Omental fat pad (tissue), 4 donors: ENCODE results near the gene PRICKLE3. TPM values are rescaled to one million over a fixed set of nuclear protein-coding genes. Genes with fewer than 3 reads are reported as not detected.

Source experiments
- ATAC-seq: fragments of 150-250 bp; one replicate; pipeline ENCODE4 v1.9.1; 2016; ENCODE audit warnings: mild to moderate bottlenecking, moderate library complexity; ENCODE audit not compliant: low FRiP score
- DNase-seq: peaks from one replicate; pipeline ENCODE4 v3.0.0-alpha.2; 2019; ENCODE audit warnings: low spot score
- total RNA-seq, 4 donors: library from RNA; depleted of rRNA; stranded (reverse); fragments of >200 nt; gene quantifications; one replicate each; pipeline ENCODE4 v1.1.0, GENCODE V29; 2016
- TF ChIP-seq, protein P1 (sequence below), 3 donors: fragments of 450-650 bp; IDR thresholded peaks; one replicate each; pipeline ENCODE4 v1.5.1; 2016 to 2017; ENCODE audit warnings: antibody characterized with exemption in 3 of 3, mild to moderate bottlenecking in 3 of 3, moderate library complexity in 2 of 3

The PRICKLE3 gene
- total RNA-seq, 4 donors from 2014 or later = 5.1 to 28.1 (median 11.9) TPM

DNA sequence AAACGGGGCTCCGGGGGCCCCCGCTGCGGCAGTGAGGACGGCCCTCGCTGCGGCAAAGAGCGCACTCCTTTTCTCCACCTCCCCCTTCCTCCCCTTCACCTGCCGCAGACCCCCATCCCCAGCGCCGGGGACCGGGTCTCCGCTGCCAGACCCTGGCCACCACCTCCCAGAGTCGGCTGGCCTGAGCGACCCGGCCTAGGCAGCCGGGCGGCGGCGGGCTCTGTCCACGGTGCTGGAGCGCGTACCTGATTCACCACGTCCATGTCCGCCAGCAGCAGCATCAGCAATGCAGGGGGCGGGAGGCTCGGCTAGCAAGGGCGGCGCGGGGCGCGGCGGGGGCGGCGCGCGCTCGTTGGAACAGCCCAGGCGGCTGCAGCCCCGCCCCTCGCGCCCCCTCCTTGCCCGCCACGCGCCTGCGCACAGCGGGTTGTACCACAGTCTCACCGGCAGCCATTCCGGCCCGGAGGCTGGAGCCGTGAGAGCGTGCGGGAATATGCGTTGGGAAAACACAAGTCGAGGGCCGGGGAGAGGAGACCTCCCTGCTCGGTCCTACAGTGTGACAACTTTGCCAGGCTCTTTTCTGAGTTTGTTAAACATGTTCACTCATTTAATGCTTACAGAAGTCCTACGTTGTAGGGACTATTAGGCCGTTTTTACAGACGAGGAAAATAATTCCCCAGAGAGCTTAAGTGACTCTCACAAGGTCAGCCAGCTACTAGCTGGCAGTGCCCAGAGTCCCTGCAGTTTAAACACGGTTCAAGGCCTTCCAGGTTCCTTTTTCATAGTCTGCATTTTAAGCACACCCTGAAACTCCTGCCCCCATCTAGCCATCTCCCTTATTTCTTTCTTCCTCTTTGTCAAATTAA, 14.0 kb upstream of the PRICKLE3 start, which contains the start of gene SYP:
SYP (minus strand) TSS at position 288 of the 866 bp plus-strand sequence; CDS start at position 281, 7 bp downstream.
- DNase-seq (peak; percentile 62), ATAC-seq (peak; percentile 96)
- TF ChIP-seq, protein P1, sequence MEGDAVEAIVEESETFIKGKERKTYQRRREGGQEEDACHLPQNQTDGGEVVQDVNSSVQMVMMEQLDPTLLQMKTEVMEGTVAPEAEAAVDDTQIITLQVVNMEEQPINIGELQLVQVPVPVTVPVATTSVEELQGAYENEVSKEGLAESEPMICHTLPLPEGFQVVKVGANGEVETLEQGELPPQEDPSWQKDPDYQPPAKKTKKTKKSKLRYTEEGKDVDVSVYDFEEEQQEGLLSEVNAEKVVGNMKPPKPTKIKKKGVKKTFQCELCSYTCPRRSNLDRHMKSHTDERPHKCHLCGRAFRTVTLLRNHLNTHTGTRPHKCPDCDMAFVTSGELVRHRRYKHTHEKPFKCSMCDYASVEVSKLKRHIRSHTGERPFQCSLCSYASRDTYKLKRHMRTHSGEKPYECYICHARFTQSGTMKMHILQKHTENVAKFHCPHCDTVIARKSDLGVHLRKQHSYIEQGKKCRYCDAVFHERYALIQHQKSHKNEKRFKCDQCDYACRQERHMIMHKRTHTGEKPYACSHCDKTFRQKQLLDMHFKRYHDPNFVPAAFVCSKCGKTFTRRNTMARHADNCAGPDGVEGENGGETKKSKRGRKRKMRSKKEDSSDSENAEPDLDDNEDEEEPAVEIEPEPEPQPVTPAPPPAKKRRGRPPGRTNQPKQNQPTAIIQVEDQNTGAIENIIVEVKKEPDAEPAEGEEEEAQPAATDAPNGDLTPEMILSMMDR (IDR thresholded peaks at IDR 0.05) = no peak

DNA sequence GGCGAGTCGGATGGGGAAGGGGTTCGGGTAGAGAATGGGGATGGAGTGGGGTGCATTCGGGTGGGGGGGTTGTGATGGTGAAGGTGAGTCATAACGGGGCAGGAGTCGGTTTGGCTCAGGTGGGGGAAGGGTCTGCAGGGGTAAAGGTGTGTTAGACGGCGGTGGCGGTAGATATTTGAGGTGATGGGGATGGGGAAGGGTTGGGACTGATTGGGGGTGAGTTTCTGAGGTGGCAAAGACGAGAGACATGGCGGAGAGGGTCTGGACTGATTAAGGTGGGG, 13.1 kb upstream of the PRICKLE3 start:
- no peak for ATAC-seq
- DNase-seq = no peak
- TF ChIP-seq, protein P1 (IDR thresholded peaks at IDR 0.05) = no peak

DNA sequence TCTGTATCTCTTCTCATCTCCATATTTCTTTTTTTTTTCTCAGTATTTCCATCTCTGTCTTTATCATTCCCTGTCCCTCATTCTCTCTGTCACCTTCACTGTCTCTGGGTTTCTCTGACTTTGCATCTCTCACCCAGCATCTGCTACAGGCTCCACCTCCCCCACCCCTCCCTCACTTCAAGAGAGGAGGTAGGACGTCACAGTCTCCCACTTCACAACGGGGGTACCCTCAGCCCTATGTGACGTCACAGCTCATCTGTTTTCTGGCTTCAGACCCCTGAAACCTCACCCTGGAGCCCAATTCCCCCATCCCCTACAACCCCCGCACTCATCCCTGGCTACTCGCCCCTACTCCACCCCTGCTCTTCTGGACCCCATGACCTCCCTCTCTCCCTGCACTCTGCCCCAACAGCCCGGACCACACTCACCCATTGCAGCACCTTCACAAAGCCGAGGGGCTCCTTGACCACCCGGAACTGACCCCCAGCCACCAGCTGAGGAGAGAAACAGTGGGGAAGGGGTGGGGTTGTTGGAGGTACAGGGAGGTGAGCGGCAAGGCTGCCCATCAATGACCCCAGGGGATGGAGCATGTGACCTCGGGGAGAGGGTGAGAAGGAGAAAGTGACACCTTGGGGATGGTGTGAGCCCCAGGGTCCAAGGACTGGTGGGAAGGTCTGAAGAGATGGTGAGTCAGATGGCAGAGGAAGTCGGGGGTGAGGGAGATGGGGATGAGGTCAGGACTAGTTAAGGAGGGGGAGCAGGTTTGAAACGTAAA, 12.6 kb upstream of the PRICKLE3 start:
- no peak for DNase-seq
- TF ChIP-seq, protein P1 (IDR thresholded peaks at IDR 0.05) = no peak
- ATAC-seq = no peak

DNA sequence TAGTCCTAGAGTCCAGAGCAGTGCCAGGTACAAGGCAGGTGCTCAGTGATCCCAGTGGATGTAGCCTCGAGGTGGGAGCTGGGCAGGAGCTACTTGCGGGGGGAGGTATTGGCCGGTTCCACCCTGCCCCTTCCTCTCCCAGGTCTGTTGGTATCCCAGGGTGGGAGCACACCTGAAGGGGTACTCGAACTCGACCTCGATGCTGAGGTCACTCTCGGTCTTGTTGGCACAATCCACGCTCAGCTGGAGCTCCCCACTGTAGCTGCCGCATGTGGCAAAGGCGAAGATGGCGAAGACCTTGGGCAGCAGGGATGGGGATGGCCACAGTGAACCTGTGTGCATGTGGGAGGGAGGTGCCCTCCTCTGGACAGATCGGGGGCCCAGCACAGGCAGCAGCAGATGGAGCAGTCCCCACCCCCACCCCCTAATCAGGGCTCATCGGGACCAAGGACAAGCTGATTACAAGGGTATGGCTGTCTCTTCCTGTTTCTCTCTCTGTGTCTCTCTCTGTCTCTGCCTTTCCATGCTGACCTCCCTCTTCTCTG, 11.4 kb upstream of the PRICKLE3 start:
- TF ChIP-seq, protein P1 (IDR thresholded peaks at IDR 0.05) = no peak
- ATAC-seq (no peak), DNase-seq (no peak)

DNA sequence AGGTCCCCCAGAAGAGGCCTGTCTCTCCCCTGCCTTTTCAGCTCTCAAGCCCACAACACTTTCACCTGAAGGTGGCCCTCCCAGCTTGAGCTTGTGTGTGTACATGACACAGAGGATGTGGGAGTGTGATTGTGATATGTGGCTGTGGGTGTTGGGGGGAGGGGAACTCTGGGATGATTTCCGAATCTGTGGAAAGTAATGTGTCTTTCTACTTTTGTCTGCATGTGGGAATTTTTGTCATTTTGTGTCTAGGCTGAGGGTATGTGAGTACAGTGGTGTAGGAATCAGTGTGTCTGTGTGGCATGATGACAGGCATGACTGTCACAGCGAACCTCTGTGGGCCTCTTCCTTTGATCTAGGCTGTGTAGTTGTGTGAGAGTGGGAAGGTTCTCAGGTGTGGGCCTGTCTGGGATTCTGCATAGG, 7.4 kb upstream of the PRICKLE3 start:
- DNase-seq (no peak), ATAC-seq (no peak)
- TF ChIP-seq, protein P1 (IDR thresholded peaks at IDR 0.05) = no peak

DNA sequence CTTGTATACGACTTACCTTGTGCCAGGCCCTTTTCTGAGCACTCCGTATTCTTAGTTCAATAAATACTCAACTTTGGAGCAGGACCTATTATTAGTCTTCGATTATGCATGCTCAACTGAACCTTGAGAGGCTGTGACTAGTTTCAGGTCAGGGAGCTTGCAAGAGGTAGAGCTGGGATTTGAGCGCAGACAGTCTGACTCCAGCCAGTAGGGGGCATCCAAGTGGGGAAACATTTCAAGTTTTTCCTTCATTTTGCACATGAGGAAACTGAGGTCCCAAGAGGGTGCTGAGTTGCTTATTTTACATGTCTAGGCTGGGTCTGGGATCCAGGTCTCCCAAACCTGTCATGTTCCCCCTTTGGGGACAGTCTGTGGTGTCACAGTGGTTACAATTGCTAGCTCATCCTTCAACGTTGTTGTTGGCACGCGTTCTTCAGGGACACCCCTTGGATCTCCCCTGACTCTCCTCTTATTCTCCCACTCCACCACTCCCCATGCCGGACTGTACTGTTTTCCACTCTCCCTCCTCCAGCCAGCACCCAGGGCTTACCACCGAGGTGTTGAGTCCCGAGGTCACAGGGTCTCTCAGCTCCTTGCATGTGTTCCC, 6.7 kb upstream of the PRICKLE3 start:
- no peak for DNase-seq
- ATAC-seq = no peak
- TF ChIP-seq, protein P1 (IDR thresholded peaks at IDR 0.05) = no peak
